Renal cortex interstitium (tissue), 11 donors: ENCODE results near the gene CIB2. TPM values are rescaled to one million over a fixed set of nuclear protein-coding genes. Genes with fewer than 3 reads are reported as not detected.

ENCODE experiments used
- DNase-seq, 11 donors: peaks; one replicate each; pipeline ENCODE4 v3.0.0-alpha.2; 2013; ENCODE audit warnings: low read depth in 9 of 11, low spot score in 4 of 11; ENCODE audit errors: extremely low read depth in 1 of 11
- polyA plus RNA-seq, 3 donors: library from polyadenylated mRNA; unstranded; fragments of 120-200 nt; gene quantifications; one replicate each; pipeline ENCODE4 v1.2.1, GENCODE V29; 2013; ENCODE audit not compliant: insufficient read length in 3 of 3

CIB2 gene
- polyA plus RNA-seq, 3 donors: 27.6 to 38.4 (median 29.0) TPM

DNA sequence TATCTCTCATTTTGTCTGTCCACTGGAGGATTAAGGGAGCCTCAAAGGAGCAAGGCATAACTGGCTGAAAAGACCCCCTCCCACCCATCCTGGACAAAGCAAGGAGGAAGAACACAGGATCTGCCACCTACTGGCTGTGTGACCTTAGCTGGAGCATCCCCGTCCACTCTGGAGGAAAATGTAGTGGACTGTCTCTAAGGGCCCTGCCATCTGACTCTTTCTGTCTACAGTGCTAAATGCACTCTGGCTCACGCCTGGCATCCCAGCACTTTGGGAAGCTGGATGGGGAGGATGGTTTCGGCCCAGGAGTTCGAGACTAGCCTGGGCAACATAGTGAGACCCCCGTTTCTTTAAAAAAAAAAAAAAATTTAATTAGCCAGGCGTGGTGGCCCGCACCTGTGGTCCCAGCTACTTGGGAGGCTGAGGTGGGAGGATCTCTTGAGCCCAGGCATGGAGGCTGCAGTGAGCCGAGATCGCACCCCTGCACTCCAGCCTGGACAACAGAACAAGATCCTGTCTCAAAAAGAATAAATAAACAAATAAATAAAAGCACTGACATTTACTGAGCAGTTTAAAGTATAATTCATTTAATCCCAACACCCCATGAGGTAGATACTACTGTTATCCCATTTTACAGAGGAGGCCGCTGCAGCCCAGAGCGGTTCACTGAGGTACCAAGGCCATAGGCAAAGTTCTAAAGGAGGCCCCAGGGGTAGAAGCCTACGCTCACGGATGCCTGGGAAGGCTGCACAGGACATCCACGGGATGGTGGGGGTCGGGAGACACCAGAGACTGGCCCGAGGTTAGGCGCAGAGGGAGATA lies 54.8 kb downstream of the CIB2 start:
- DNase-seq: no peak

DNA sequence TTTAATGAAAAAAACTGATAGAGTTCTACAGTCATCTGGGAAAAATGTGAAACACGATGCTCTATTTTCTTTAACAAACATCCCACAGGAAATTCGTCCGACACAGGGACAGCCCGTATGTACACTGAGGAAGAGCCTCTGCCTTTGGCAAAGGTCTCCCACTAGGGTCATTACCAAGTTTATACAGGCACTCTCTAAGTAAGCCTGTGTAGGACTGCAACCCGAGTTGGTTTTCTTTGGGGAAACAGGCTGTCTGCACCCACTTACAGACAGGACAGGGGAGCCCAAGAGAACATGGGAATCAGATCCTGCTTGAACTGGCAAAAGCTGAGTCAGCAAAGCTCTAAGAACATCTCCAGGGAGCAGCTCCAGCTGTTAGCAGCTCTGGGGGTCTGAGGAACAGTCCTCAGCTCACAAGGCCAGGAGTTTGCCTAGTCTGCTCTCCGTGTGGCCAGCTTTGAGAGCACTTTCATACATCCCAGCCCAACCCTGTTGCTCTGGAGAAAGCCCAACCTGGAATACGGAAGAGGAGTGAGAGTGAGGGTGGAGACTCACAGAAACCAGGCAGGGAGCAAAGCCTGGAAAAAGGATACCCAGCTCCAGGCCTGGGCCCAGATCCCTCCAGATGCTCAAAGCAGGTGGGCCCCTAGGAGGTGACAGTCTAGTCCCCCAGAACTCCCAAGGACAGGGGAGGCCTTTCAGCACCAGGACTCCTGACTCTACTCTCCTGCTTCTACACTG lies 55.6 kb downstream of the CIB2 start:
- DNase-seq: peak in 7 of 11 donors; percentile 65 to 78 (median 70)

DNA sequence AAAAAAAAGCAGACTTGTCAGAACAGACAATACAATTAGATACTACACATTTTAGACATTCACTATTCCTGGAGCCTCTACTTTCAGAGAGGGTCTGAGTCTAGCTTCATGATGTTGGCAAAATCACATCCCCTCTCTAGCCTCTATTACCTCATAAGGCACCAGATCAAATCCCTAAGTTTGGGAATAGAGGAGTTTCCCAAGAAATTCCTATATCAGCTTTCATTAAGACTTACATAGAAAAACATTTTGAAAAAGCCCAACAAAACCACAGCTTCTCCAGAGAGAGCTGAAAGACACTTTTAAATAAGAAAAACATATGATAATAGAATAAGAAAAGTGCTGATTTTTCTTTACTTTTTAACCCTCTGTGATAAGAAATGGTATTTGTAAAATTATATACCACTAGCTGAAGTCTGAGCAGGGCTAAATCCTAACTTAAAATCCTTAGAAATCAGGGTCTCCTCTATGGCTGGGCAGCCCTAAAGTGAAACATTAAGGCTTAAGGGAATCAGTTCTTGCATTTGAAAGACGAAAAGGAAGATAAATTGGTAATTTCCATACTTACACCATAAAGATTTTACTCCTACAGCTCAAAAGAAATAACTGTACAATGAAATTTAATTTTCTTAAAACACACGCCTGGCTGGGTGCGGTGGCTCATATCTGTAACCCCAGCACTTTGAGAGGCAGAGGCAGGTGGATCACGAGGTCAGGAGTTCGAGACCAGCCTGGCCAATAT lies 58.0 kb downstream of the CIB2 start:
- no peak for DNase-seq

DNA sequence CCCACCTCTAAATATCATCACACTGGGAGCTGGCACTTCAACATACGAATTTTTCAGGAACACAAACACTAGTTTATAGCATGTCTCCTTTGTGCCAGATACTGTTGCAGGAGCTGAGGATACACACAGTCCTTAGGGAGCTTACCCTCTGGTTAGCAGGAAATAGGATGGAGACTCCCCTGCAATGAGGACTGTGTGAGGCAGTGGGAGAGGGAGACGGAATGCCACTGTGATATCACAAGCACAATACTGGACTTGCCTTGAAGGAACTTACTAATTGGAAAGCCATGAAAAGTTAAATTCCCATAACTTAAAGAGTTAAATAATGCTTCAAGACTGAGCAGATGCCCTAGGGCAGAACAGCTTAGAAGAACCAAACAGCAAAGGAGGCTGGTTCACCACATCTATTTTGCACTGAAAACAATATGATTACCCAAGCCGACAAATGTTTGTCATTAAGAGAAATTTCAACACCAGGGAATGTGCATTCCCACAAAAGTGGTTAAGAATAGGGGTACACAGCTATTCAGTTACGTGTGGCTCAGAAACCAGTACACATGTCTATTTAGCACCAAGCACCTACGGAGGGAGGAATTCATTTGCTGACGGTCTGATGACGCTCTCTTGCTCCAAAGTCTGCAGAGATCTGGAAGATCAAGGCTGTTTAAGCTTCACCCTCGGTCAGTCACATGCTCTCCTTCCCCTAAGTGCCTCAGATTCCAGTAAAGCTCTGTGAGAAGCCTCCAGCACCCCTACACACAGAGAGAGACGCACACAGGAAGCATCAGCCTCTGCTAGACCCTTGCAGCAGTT lies 59.0 kb downstream of the CIB2 start:
- DNase-seq: peak in 2 of 11 donors; percentile 22 to 60

DNA sequence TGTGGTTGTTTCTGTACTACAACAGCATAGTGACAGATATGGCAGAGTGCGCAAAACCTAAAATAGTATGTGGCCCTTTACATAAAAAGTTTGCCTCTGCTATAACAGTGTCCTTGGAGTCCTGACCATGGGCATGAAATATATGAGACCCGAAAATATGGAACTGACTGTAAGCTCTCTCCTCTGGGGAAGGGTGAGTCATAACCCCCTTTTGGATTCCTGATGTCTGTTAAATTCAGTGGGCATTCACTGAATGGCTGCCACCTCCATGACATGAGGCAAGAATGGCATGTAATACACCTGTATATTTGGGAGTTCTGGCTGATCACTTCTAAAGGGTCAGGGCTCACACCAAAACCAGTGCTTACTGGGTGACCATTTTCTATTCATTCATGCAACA lies 59.9 kb downstream of the CIB2 start:
- no peak for DNase-seq

DNA sequence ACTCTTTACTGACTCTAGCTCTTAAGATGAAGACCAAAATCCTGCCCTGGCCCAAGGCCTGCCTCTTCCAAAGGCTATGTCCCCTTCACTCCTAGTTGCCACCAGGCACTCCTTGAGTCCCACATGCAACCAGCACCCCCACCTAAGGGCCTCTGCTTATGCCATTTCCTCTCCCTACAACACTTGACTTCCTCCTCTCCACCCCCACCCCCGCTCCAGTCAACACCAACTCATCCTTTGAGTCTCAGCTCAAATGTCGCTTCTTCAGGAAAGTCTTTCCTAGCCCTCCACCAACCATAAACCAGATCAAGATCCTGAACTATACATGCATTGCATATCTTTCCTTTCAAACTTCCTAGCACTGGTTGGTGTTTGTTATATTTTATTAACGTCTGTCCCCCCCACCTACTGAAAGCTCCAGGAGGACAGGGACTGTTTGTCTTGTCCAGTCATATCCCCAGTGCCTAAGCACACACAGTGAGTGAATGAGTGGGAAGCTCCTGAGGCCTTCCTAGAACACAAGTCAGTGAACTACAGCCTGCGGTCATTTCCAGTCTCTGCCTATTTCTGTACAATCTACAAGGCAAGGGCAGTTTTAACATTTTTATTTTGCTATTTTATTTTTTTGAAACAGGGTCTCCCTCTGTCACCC lies 61.1 kb downstream of the CIB2 start:
- DNase-seq: no peak

DNA sequence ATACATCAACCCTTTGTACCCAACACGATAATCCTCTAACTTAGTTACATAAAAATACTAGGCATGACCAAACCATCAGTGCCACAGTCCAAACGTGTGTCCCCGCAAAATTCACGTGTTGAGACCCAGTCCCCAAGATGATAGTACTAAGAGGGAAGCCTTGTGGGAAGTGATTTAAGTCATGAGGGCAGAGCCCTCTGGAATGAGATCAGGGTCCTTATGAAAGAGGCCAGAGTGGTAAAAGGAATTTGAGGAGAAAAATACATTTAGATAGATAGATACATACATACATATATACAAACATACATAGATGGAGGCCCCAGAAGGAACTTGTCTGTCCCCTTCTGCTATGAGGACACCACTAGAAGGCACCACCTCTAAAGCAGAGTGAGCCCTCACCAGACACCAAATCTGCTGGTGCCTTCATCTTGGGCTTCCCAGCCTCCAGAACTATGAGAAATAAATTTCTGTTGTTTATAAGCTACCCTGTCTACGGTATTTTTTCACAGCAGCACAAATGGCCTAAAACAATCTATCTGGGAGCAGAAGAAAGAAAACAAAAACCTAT lies 61.7 kb downstream of the CIB2 start:
- no peak for DNase-seq

DNA sequence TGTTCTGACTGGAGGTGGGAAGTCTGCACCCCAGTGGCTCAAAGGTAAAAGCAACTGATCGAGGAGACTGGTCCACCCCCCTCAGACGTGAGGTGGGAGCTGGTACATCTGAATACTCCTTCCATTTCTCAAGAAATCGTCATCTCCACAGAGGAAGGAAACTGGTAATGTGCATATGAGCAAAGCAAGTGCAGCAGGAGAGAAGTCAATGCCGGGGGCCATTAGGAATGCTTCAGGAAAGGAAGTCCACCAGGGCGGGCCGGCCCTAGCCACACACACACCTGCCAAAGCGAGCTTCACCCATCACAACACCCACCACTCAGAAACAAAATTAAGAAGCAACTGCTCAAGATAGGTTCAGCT lies 62.2 kb downstream of the CIB2 start:
- DNase-seq: no peak

DNA sequence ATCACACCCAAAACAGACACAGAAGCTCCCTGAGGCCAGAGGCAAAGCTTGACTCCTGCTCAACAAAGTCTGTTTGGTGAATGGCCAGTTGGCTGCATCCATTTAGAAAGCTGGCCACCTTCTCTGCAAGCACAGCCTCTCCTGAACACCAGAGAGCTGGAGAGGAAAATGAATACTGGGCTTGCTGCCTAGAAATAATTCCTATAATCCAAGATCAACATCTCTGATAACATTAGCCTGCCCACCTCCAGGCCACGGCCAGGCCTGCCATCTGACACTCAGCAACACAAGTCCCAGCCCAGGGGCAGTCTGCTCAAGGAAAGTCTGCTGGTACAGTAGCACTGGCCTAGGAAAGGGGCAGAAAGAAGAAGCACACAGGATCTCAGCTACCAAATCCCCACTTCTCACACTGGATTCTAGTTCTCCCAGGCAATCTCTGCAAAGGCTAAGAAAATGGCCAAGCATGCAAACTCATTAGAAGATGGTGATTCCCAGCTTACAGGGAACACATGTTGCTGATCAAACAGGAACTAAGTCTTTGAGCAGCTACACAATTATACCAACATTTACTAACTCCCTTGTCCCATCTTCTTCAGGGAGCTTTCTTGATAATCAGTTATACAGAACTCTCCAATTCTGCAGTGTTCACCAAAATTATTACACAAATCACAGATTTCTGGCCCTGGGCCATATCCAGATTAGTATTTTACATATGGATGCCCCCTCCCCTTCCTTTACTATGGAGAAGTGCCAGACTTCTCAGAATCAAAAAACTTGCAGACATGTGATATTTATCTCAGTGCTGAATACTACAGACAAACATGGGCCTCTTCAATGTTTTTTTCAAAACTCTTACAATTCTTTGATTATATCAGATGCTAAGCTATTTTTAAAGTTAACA lies 63.7 kb downstream of the CIB2 start:
- no peak for DNase-seq

DNA sequence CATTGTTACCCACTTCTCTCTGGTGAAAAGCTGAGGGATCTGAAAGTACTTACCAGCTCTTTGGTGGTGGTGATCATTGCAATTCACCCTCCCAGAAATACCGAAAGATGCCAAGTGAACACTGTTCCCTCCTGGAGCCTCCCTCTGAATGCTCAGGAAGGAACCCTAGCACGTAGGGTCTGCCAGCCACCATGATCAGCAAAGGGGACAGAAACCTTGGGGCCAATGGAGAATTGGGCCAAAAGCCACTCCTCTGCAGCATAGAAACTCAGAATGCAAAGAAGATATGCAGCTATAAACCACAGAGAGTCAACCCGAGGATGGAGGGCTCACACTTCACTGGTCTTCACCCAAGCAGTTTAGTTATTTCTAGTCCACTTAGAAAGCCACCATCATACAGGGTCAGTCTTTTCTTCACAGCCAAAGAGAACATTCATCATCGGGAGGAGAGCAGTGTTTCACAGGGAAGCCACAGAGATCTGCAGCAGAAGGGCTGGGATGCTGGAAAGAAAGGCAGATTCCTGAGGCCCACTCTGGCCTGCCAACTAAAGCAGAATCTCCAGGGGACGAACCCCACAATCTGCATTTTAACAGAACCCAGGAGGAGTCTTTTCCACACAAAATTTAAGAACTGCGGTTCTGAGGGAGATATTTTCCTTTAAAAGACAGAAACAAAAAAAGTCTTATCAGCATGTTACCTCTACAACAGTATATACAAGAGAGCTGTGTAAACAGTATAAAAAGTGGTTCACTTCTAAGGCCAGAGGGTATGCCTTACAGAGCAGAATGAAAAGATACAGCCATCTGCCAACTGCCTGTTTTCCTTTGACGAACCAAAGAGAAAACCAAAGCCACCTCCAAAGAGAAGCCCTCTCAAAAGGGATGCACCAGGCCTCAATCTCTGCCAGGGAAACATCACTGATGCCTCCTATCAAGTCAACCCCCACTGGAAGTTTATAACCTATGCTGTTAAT lies 65.0 kb downstream of the CIB2 start:
- no peak for DNase-seq

DNA sequence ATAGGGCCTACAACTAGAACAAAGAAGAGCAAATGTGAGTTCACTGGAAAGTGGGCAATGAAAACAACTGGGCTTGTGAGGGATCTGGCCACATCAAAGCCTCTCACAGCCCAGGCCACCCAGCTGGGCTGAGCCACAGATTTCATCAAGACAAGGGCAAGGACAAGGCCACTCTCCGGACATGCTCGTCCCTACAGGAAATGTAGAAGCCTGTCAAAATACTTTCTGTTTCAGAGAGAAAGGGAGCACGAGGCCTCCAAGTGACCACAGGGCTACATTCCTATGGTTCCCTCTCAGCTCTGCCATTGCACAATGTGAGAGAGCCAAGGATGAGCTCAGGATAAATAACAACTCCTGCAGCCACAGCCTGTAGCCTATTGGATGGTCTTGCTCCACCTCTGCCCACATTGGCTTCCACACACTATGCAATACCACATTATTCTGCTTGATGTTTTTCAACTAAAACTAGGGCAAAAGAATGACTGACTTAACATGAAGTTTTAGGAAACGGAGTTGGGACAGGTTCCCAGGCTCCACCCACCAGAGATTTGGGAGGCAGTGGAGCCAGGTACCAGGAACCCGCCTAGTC lies 65.9 kb downstream of the CIB2 start:
- DNase-seq: peak in 1 of 11 donors; percentile 28

DNA sequence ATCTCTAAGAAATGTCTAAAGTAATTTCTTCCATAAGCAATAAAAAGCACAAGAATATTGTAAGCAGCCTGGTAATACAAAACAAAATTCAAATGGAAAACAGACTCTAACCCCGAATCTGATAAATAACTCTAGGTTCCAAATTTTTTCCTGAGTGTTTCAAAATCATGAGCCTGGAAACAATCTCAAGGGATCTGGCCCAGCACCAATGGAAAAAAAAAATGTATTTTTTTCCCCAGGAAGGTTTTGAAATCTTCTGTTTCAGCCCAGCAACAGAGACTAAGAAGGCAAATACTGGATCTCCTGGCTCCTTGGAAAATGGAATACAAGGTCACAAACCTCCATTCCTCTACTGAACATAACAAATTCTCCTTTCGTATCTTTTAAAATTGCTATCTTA lies 66.7 kb downstream of the CIB2 start:
- no peak for DNase-seq

DNA sequence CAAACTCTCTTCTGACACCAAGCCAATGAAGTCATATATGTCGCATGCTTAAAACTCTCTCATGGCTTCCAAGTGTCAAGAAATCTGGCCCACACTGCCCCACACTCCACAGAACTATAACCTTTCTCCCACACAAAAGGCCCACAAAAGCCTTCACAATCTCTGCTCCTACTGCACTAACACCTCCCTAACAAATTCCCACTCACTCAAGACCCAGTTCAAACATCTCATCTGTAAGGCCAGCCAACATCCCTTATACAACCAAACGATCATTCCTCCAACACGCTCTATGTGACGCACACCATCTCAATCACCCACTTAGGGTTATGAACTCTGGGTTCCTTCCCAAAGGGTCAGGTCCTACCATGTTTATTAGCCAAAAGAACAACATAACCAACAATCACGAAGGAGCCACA lies 67.3 kb downstream of the CIB2 start:
- no peak for DNase-seq

DNA sequence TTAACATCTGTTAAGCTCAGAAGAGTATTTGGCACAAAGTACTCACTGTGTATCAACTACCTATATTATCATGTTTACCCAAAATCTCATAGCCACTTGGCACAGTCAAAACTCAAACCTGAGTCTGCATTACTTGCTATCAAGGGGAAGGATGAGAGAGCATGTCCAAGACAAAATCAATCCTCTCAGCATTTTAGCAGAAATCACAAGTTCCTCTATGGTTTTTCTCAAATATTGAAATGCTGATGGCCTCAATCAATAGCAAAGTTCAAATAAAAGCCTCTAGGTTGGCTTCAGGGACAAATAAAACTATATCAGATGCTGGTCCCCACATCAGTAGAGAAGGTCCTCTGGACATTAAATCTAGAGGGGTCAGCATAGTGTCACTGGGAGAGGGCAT lies 68.0 kb downstream of the CIB2 start:
- no peak for DNase-seq

DNA sequence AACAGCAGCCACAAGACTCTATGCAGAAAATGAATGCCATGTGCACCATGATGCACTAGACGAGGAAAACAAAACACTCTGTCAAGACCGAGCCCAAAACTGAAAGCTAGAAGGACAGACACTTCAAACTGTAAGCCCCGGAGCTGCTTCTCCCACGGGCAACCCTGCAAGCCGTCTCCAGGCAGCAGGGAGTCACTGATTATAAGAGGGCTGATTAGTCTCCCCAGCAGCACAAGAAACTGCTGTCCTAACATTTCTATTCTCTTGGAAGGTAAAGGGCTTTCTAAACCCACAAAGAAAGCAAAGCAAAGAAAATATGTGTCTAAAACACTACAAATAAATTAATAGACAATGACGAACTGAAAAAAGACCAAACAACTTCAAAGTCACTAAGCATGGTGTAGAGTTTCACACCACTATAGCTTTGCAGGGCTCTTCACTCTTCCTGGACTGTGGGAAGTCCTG lies 69.2 kb downstream of the CIB2 start:
- DNase-seq: no peak

DNA sequence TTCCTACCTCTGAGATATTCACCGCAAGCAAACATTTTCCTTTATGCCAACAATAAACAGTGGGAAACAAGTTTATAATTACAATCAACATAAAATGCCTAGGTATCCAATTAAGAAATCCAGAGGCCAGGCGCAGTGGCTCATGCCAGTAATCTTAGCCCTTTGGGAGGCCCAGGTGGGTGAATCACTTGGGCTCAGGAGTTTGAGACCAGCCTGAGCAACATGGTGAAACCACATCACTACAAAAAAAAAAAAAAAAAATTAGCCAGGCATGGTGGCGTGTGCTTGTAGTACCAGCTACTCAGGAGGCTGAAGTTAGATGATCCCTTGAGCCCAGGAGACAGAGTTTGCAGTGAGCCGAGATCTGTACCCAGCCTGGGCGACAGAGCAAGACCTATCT lies 71.0 kb downstream of the CIB2 start:
- DNase-seq: no peak
